ENCODE results near the gene ERC1.
A peak's percentile ranks its signal among the peaks of the same experiment; 100 is the strongest.

The ERC1 gene

GRCh38 chr12:1171657-1172408 is 180.8 kb downstream of the ERC1 start:
- DNase-seq: peak; percentile 10 to 43
- no peak for TF ChIP-seq GATA1 (IDR thresholded peaks at IDR 0.05; ENCODE audit: low read depth, low read length)
- TF ChIP-seq POLR2A (IDR thresholded peaks at IDR 0.05; ENCODE audit: low read length): no peak

GRCh38 chr12:1173781-1174617 is 183.0 kb downstream of the ERC1 start:
- no peak for DNase-seq
- TF ChIP-seq GATA1 (IDR thresholded peaks at IDR 0.05; ENCODE audit: low read depth, low read length) (no peak), POLR2A (IDR thresholded peaks at IDR 0.05; ENCODE audit: low read length) (no peak)

- TF ChIP-seq POLR2A (IDR thresholded peaks at IDR 0.05; ENCODE audit: low read length): no peak
- no peak for TF ChIP-seq GATA1 (IDR thresholded peaks at IDR 0.05; ENCODE audit: low read depth, low read length)
- no peak for DNase-seq
Measured at GRCh38 chr12:1174659-1175058, 183.6 kb downstream of the ERC1 start.

- no peak for TF ChIP-seq POLR2A (IDR thresholded peaks at IDR 0.05; ENCODE audit: low read length)
- no peak for TF ChIP-seq GATA1 (IDR thresholded peaks at IDR 0.05; ENCODE audit: low read depth, low read length)
- DNase-seq: no peak
Measured at GRCh38 chr12:1176191-1176590, 185.2 kb downstream of the ERC1 start.

GRCh38 chr12:1179128-1179527 is 188.1 kb downstream of the ERC1 start:
- TF ChIP-seq POLR2A (IDR thresholded peaks at IDR 0.05; ENCODE audit: low read length) (no peak), GATA1 (IDR thresholded peaks at IDR 0.05; ENCODE audit: low read depth, low read length) (no peak)

GRCh38 chr12:1182069-1182468 is 191.0 kb downstream of the ERC1 start:
- TF ChIP-seq POLR2A (IDR thresholded peaks at IDR 0.05; ENCODE audit: low read length): no peak
- TF ChIP-seq GATA1 (IDR thresholded peaks at IDR 0.05; ENCODE audit: low read depth, low read length): no peak
- no peak for DNase-seq

More at GRCh38 chr12:1179128-1179527, 188.1 kb downstream of the ERC1 start:
- DNase-seq: no peak

GRCh38 chr12:1184402-1184801 is 193.4 kb downstream of the ERC1 start:
- no peak for DNase-seq
- TF ChIP-seq POLR2A (IDR thresholded peaks at IDR 0.05; ENCODE audit: low read length) (no peak), GATA1 (IDR thresholded peaks at IDR 0.05; ENCODE audit: low read depth, low read length) (no peak)

- TF ChIP-seq POLR2A (IDR thresholded peaks at IDR 0.05; ENCODE audit: low read length) (no peak), GATA1 (IDR thresholded peaks at IDR 0.05; ENCODE audit: low read depth, low read length) (no peak)
- no peak for DNase-seq
Measured at GRCh38 chr12:1185460-1186182, 194.6 kb downstream of the ERC1 start.

- DNase-seq: no peak
- TF ChIP-seq POLR2A (IDR thresholded peaks at IDR 0.05; ENCODE audit: low read length) (no peak), GATA1 (IDR thresholded peaks at IDR 0.05; ENCODE audit: low read depth, low read length) (no peak)
Measured at GRCh38 chr12:1186298-1186697, 195.3 kb downstream of the ERC1 start.

- TF ChIP-seq POLR2A (IDR thresholded peaks at IDR 0.05; ENCODE audit: low read length) (no peak), GATA1 (IDR thresholded peaks at IDR 0.05; ENCODE audit: low read depth, low read length) (no peak)
Measured at GRCh38 chr12:1188016-1188415, 197.0 kb downstream of the ERC1 start.

GRCh38 chr12:1189163-1189562 is 198.1 kb downstream of the ERC1 start:
- TF ChIP-seq POLR2A (IDR thresholded peaks at IDR 0.05; ENCODE audit: low read length) (no peak), GATA1 (IDR thresholded peaks at IDR 0.05; ENCODE audit: low read depth, low read length) (no peak)
- no peak for DNase-seq

More at GRCh38 chr12:1188016-1188415, 197.0 kb downstream of the ERC1 start:
- no peak for DNase-seq

- TF ChIP-seq POLR2A (IDR thresholded peaks at IDR 0.05; ENCODE audit: low read length) (no peak), GATA1 (IDR thresholded peaks at IDR 0.05; ENCODE audit: low read depth, low read length) (no peak)
- no peak for DNase-seq
Measured at GRCh38 chr12:1195513-1195912, 204.5 kb downstream of the ERC1 start.

GRCh38 chr12:1197264-1198018 is 206.4 kb downstream of the ERC1 start:
- no peak for DNase-seq
- TF ChIP-seq GATA1 (IDR thresholded peaks at IDR 0.05; ENCODE audit: low read depth, low read length): no peak
- no peak for TF ChIP-seq POLR2A (IDR thresholded peaks at IDR 0.05; ENCODE audit: low read length)

- DNase-seq: peak in 1 of 2 experiments; percentile 8
Measured at GRCh38 chr12:1198854-1199253, 207.8 kb downstream of the ERC1 start.
